OCI-LY7 (cell line): ENCODE measurements around the gene UBE4B.

Experiments used
- CTCF ChIP-seq: fragments of 200-600 bp; sonication (generic); conservative IDR thresholded peaks from 2 replicates; pipeline ENCODE4 v1.5.1; 2014; ENCODE audit warnings: mild to moderate bottlenecking, antibody characterized with exemption, low read length, moderate library complexity, mixed read lengths
- EZH2phosphoT487 ChIP-seq: fragments of 200-600 bp; sonication (generic); IDR thresholded peaks from 2 replicates; pipeline ENCODE4 v1.6.1; 2018; ENCODE audit warnings: low read depth, borderline replicate concordance, mild to moderate bottlenecking, mixed run types, antibody characterized with exemption, low read length, moderate library complexity, mixed read lengths

GRCh38 chr1:10080523-10080922 lies 47.8 kb downstream of the UBE4B start:
- TF ChIP-seq CTCF (no peak), EZH2phosphoT487 (no peak)
